Measurements from ENCODE around the gene GPC5.

The GPC5 gene

DNA sequence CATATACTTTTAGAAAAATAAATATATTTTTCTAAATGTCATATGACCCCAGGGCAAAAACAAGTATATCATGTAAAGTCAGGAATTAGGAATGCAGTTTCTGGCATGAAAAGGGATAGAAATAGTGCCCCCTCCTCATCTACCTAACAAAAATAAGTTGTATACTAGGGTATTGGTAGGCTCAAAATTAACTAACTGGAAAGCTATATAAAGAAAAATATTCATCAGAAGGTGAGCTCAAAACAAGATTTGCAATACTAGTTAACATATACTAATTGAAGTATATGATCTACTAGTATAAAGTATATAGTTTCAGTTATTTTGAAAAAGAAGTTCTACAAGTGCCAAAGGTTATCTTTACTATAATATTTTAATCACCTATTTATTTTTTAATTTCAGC lies 200.2 kb downstream of the GPC5 start:
- no peak for DNase-seq

DNA sequence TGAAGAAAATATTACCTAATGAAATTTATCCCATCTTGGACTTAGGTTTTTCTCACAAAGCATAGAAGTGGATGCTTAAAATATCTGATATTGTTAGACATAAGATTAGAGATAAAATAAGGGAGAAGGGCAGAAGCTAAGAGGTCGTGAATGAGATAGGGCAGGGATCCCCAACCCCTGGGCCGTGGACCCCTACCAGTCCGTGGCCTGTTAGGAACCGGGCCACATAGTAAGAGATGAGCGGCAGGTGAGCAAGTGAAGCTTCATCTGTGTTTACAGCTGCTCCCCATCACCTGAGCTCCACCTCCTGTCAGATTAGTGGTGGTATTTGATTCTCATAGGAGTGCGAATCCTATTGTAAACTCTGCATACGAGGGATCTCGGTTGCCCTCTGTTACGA lies 202.9 kb downstream of the GPC5 start:
- no peak for DNase-seq

DNA sequence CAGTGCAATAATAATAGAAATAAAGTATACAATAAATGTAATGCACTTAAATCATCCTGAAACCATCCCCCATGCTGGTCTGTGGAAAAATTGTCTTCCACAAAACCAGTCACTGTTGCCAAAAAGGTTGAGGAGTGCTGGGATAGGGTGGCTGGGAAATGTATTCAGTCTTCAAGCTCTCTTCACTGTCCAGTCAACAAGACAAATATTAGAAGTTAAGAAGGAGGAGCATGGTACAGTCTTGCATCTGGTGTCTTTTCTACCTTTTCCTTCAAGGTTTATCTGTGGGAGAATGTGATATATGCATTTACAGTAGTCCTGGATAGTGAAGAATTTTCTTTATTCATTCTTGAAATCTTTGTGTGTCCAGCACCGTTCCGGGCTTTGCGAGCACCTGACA lies 203.4 kb downstream of the GPC5 start:
- no peak for DNase-seq

DNA sequence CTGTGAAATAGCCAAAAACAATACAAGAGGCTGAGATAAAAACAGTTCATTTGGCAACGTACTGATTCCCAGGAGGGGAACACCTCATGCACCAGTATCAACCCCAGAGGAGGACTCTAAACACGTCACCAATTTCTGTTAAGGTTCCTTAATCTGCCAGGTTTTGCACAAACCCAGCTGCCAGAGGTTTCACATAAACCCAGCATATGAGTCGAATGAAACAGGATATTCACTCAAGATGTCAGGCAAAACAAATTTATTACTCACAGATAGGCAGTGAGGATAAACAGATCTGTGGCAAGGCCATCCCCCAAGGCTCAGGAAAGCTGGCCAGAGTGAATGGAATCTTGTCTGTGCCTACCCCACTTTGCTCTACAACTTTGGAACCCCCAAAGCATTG lies 210.9 kb downstream of the GPC5 start:
- no peak for DNase-seq

DNA sequence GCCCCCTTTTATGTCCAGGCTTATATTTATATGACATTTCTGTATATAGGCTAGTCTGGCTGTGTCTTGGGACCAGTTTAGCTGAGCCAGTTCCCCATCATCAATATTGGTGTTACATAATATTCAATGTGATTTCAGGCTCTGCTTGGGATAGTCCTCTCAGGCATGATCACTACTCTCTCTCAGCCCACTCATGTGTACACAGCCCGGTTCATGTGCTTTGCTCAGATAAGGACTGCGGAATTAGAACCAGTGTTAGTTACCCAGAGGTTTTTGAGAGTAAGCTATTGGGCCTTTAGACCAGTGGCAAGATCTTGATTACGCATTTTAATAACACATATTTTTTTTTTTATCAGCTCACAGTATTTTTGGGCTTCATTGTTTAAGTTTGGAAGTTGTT lies 219.9 kb downstream of the GPC5 start:
- no peak for DNase-seq

DNA sequence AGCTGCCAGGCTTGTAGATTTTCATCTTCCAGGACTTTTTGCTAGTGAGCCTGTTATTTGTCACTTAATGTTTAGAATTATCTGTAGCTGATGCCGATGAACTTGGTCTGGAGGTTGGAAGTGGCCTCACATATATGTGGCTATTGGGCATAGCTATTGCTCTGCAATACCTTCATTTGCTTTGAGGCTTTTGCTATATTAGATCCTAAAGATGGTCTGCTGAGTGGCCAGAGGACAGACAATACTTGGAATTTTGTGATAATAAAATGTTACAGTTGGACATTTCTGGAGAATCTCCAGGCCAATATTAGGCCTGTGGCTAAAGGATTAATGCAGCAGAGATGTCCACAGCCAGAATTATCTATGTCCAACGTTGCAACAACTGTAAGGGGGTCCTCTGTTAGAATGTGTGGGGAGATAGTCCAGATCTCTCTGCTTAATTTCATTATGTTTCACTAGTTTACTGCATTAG lies 222.3 kb downstream of the GPC5 start:
- no peak for DNase-seq

DNA sequence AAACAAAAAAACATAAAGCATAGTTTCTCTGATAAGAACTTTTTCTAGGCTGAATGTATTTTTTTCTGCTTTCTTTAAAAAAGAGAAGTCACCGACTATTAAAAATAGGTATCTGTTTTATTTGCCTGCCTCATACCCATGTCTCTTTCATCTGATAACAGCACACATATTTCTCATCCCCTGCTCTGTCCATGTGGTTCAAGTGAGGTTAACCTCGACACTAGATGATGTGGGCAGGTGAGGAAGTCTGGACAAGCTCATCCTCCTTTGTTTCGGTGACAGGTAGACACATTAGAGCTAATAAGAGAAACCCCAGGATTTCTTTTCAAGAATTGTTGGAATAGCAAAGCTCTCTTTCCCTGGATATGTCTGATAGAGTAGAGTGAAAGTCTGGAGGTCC lies 222.7 kb downstream of the GPC5 start:
- no peak for DNase-seq

DNA sequence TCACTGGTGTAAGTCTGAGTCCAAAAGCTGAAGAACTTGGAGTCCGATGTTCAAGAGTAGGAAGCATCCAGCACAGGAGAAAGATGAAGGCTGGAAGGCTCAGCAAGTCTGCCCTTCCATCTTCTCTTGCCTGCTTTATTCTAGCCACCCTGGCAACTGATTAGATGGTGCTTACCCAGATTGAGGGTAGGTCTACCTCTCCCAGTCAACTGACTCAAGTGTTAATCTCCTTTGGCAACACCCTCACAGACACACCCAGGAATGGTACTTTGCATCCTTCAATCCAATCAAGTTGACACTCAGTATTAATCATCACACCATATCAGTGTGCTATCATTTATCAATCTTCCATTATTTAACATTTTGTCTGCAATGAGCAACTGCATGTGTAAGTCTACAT lies 223.5 kb downstream of the GPC5 start:
- no peak for DNase-seq

DNA sequence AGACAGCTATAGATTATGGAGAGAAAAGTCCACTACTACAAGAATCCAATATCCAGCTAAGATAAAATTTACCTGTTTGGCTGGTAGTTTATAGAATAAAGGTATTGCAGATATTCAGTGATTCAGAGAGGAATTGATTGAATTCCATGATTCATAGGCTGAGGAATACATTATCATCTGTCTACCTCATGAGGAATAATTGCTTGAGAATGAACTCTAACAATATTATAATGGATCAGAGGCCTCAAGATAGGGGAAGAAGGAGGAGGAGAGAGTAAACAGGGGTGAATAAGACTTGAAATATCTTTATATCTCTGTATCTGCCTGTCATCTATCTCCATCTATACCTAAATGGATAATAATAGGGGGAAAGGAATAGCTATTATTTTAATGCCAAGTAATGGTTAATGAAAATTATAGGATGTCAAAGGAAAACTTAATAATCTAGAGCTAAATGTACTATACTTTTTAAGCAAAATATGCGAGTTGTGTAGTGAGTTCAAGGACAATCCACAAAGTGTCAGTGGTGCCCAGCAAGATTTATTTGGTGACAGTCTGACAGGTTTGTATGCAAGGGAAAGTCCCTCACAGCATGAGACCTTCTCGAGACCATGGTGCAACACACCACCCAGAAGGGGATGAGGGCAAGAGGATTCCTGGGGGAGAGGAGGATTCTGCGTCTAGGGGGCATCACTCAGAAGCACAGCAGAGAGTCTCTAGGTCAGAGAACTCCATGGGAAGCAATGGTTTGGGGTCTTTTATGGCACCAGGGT lies 224.5 kb downstream of the GPC5 start:
- DNase-seq, result no peak

DNA sequence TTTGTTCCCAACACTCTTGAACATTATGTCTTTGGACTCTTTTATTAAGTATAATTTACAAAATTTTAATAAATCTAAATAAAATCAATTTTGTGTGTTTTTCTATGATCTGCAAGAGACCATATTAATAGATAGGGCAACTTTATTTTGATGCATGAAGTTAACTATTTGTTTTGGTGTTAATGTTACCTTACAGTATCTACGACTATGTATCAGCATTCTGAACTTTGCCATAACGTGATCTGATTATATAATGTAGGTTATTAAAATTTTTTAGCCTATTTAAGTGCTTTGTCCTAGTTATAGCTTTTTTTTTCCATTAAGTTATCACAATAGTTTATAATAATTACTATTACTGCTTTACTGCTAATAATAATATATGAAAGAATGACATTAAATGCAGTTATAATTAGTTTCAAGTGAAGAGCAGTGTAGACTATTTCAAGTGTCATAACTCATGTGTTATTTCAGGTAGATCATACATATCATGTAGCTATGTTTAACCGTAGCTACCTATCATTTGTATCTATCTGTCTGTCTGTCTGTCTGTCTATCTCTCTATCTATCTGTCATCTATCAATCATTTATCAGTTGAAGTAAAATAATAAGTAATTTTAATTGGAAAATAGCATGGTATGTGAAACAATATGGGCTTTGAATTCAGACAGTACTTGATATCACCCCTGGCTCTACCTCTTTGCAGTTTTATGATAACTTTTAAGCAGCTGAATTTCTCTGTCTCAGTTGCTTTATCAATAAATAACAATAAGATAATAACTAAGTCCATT lies 229.7 kb downstream of the GPC5 start:
- DNase-seq, result no peak

DNA sequence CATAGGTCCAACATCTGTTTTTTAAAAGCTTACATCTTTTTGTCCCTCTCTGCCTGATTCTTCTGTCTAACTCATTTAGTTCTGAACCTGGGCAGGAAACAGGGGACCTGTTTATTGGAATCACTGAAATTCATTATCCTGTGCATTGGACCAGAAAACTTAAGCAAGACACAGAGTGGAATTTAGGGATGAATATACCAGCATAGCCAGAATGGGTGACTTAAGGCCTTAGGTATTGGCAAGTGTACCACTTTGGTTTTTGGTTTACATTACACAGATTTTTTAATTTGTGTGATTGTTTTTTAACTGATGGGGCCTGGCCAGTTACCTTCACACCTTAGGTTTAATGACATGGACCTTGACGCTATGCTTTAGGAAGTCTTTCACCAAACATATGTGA lies 232.5 kb downstream of the GPC5 start:
- DNase-seq, result no peak

DNA sequence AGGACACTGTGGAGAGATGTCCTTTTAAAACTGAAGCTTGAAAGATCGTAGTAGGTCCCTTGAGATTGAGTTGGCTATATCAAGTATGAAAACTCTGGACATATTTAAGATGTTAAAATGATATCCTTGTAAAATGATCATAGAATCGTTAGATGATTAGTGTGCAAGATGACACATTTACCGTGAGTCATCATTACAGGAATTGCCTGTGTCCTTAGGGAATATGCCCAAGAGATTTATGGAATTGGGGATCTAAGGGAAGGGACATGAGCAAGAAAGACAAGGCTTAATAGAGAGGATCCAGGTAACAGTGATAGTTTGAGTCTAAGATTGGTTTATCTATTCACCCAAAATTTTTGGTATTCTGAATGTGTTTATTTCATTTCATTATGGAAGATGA lies 233.7 kb downstream of the GPC5 start:
- no peak for DNase-seq

DNA sequence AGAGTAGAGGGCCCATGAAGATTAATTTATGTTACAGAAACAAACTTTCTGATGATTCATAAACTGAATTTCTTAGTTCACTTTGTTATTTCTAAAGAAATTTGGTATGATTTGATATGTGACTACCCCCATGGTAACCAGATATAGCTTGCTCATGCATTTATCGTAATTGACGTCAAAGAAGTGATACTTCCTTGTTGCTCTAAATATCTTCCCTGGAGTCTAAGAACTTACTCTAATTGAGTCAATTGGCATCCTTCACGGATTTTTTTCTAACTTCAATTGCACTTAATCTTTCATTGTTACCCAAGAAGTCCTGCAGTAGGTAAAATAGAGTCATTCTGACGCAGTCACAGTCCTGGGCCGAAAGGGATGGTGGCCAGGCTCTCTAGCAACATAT lies 240.9 kb downstream of the GPC5 start:
- no peak for DNase-seq

DNA sequence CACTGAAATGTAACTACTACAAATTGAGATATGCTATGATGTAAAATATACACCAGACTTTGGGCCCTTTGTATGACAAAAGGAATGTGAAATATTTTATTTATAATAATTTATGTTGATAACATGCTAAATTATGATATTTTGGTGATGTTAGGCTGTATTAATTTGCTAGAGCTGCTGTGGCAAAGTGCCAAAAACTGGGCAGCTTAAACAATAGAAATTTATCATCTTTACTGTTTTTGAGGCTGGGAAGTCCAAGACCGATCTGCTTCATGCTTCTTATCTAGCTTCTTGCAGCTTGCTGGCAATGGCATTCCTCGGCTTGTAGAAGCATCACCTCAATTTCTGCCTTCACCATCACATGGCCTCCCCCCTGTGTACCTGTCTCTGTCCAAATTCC lies 245.0 kb downstream of the GPC5 start:
- DNase-seq, result no peak

DNA sequence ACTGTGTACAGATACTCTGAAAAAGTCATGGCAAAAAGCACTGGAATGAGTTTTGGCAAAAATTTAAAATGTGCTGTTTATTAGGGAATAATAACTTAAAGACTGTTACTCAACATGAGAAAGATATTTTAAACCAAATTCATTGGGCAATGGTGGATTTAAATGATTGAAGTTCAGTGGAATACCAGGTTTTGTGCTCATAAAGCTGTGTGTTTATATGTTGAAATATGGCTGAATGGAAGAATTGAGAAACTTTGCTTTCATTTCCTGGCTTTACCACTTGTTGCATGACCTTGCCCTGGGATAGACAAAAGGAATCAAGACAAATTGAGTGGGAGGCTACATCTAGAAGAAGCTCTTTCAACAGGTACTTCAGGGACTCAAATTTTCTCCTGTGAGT lies 246.4 kb downstream of the GPC5 start:
- DNase-seq, result no peak

DNA sequence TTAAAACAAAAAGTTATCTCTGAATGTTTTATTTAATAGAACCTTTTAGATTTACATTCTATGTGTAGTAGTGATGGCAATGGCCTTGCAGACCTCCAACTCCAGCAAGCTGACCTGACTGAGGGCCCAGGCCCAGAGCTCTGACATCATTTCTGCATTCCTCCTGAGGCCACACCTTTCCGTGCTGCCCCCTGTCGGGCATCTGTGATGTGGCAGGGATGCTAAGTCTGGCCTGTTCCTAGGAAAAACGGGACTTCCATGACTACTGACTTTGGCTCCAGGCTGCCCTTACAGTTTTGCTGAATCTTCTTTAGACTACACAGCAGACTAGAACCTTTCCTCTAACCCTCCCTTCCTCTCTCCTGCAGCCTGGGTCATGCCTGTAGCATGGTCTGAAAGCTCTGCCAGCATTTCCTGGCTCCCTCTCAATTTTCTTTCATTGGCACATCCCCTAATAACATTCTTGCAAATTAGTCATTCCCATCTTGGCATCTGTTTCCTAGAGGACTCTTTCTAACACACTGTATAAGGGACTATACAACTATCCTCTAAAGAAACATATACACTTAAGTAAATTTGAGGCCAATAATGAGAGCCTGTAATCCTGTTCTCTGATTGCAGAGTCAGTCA lies 249.1 kb downstream of the GPC5 start:
- DNase-seq, result peak; percentile 2

DNA sequence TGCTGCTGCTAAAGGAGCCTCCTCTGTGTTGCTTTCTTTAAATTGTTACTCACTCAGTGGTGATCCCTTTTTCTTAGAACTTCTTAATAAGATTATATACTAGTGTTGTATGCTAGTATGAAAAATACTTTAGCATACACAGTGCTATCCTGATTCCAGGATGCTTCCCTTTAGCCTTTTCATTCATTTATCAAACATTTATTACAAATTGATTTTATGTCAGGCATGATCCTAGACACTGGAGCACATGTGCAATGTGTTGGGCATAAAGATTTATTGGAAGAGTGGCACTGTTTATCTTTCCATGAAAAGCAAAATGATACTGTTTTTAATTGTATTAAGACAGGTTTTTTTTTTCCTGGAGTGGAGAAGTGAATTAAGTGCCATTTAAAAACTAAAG lies 249.6 kb downstream of the GPC5 start:
- DNase-seq, result no peak

DNA sequence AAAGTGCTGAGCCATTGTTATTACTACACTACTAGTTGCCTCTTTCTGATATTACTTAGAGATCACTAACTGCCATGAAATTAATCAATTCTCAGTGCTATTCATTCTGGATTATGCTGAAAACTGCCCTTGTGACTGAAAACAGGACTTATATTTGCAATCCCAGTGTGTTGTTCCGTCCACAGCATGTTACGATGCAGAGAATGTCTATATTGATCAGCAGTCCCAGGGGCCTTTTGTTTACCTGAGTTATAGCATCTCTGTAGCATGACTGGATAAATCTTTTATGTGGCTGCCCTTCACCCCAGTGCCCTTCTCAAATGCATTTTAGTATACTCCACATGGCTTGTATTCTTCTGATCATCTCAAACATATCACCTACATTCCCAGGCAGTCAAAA lies 251.0 kb downstream of the GPC5 start:
- no peak for DNase-seq

DNA sequence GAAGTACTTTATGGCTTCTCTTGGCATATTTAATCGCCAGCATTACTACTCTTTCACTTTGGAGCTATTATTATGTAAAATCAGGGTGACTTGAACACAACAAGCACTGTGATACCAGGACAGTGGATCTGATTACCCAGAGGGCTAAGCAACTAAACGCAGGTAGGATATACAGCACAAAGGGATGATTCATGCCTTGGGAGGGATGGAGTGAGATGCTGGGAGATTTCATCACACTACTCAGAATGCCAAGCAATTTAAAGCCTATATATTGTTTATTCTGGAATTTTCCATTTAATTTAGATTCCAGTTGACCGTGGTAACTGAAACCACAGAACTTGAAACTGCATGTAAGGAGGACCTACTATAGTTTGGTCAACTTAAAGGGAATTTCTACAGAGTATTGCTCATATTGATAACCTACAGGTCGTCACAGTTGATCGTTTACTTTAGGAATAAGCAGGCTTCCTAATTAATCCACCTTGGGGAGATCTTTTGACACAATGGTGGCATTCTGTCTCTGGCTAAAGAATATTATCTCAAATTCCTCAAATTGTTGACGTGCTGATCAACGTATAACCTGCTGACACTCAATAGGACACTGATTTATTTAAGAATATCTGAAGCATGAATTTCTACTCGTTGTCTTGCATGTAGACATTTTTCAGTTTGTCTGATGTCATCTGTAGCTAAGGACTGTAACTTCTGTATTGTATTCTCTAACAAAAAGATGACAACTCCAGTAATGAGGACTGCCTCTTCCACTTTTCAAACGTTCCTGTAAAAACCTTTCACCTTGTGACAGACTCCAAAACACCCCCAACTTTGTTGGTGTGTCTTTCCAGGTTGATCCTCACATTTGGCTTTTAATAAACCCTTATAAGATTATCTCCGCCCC lies 254.2 kb downstream of the GPC5 start:
- DNase-seq, result no peak

DNA sequence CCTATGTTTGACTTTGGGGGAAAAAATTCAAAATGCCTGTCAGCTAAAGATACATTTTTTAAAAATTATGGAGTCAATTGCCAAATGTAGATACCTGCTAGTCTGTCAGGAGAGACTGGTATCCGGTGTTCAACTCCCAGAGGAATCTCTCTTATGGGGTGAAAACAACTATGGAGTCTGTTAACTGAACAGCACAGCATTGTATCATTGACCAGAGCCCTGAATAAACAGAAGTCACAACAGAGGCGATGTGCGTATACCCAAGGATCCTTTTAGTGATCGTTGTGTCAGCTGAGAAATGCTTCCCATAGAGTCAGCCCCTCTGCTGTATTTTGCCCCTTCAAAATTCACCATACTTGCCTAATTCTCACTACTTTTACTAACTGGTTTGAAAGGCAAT lies 257.3 kb downstream of the GPC5 start:
- no peak for DNase-seq

DNA sequence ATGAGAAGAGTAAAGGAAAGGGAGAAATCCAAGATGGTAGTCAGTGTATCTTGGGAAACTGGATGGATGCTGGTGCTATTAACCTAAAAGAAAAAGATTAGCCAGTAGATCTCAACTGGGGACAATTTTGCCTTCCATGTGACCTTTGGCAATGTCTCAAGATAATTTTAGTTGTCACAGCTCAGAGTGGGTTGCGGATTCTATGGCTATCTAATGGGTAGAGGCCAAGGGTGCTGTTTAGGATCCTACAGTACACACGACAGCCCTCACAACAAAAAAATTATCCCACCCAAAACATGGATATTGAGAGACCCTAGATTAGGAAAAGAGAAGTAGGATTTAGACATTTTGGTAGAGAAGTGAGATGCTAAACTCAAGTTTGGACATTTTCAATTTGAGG lies 258.9 kb downstream of the GPC5 start:
- DNase-seq, result no peak

DNA sequence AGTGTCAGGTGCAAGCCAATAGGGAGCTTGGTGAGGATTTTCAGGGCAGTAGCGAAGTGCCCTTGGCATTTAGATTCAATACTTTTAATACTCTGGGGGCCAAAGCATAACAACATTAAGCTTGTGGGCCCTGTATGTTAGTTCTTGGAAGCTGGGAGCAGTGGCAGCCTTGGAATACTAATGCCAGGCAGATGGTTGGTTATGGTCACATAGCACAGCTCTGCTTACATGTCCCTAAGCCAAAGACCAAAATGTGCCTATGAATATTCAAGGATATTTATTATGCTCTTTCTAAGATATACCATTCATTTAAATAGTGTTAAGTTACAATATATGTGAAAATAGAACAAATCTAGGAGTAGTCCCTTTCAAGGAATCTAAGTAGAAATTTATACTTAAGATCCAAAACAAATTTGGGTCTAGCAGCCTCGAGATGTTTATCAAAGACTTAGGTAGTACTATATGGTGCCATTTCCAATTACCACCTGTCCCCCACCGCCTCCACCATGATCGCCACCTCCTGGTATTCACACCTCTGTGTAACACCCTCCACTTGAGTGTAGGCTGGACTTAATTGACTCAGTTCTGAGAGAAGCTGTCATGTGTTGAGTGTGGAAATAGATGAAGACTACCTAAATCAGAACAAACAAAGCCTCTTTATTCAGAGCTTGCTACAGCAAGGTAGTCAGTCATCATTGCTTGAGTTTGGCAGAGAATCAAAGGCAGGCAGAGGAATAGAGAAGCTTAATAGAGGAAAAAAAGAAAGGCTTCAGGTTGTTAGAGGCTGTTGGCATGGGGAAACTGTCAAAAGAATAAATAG lies 261.0 kb downstream of the GPC5 start:
- no peak for DNase-seq

Measured in stimulated activated CD4-positive, alpha-beta T cell treated with anti-CD3 and anti-CD28 coated beads, Interleukin-15, amount 100 ng/mL, for 24 hours (primary cell).